Measurements from ENCODE around the gene AOAH. TPM values are rescaled to one million over a fixed set of nuclear protein-coding genes. Genes with fewer than 3 reads are reported as not detected.

Gene AOAH
- total RNA-seq, 2 donors from 2014 or later: 2.5 to 7.2 TPM

DNA sequence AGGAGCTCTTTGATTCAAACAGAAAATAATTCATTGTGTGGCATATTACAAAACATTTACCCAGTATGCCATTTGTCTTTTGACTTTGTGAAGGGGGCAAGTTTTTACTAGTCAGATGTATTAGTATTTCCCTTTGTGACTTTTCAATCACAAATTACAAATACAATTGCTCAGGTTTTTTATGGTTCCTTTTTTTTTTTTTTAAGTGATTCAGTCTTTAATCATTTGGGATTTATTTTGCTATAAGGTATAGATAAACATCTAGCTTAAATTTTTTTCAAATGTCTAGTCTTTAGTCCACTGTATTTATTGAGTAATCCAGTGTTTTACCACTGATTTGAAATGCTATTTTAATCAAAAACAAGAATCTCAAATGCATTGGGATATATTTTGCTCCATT lies 75.9 kb downstream of the AOAH start:
- Histone ChIP-seq H3K4me1 (no peaks in the 10 kb centered on the region), H3K9me3 (no peaks in the 10 kb centered on the region), H3K27ac (no peak overlapping the region), H3K4me3 (no peak overlapping the region), H3K27me3 (no peaks in the 10 kb centered on the region), H3K36me3 (no peaks in the 10 kb centered on the region)
- no peak for DNase-seq (ENCODE audit: low spot score)
- TF ChIP-seq, protein P1, sequence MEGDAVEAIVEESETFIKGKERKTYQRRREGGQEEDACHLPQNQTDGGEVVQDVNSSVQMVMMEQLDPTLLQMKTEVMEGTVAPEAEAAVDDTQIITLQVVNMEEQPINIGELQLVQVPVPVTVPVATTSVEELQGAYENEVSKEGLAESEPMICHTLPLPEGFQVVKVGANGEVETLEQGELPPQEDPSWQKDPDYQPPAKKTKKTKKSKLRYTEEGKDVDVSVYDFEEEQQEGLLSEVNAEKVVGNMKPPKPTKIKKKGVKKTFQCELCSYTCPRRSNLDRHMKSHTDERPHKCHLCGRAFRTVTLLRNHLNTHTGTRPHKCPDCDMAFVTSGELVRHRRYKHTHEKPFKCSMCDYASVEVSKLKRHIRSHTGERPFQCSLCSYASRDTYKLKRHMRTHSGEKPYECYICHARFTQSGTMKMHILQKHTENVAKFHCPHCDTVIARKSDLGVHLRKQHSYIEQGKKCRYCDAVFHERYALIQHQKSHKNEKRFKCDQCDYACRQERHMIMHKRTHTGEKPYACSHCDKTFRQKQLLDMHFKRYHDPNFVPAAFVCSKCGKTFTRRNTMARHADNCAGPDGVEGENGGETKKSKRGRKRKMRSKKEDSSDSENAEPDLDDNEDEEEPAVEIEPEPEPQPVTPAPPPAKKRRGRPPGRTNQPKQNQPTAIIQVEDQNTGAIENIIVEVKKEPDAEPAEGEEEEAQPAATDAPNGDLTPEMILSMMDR (IDR thresholded peaks at IDR 0.05): no peak

DNA sequence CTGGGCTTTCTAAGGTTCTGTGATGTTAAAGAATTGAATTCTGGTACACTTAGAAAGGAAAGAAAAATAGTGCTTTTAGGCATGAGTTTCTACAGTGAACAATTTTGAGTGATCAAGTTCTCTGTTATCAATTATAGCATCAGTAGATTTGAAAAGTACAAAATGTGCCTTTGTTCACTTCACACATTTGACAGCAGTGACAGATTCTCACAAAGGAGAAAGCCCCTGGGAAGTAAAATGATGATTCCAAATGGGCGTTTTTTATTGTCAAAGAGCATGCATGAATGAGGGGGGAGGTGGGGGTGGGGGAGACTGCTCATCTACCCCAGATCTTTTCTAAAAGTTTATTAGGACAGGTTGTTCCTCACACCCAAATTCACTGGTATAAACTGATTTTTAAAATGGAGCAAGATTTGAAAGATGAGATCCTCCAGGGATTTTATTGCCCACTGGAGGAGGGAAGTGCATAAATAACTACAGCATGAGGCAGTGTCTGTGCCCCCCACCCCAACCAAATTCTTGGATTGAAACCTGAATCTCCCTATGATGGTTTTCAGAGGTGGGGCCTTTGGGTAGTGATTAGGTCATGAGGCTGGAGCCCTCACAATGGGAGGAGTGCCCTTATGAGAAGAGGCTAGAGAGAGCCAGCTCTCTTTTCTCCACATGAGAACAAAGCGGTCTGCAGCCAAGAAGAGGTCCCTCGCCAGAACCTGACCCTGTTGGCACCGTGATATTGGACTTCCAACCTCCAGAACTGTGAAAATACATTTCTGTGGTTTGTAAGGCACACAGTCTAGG lies 79.5 kb downstream of the AOAH start:
- H3K27me3 ChIP-seq: no peaks in the 10 kb centered on the region

DNA sequence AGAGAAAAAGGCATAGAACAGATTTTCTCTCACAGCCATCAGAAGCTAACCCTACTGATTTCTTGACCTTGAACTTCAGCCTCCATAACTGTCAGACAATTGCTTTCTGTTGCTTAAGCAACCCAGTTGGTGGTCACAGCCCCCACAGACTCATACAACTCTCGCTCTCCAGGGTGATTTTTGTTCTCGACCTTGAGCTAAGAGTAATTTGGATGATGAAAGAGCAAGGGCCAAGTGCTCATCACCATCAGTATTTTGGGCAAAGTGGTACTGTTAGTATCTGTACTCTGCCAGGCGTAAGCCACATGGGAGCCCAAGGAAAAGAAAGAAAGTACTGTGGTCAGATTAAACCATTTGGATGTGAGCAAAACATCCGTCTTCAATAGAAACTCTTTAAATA lies 81.9 kb downstream of the AOAH start:
- Histone ChIP-seq H3K4me1 (no peaks in the 10 kb centered on the region), H3K27me3 (no peaks in the 10 kb centered on the region), H3K27ac (no peak overlapping the region), H3K9me3 (no peaks in the 10 kb centered on the region), H3K36me3 (no peaks in the 10 kb centered on the region), H3K4me3 (no peak overlapping the region)
- no peak for DNase-seq (ENCODE audit: low spot score)
- TF ChIP-seq, protein P1 (IDR thresholded peaks at IDR 0.05): no peak

More for the DNA sequence above, 79.5 kb downstream of the AOAH start:
- Histone ChIP-seq H3K9me3 (no peaks in the 10 kb centered on the region), H3K27ac (no peak overlapping the region), H3K4me1 (no peaks in the 10 kb centered on the region), H3K4me3 (no peak overlapping the region), H3K36me3 (no peaks in the 10 kb centered on the region)
- DNase-seq (ENCODE audit: low spot score): no peak
- TF ChIP-seq, protein P1 (IDR thresholded peaks at IDR 0.05): no peak

DNA sequence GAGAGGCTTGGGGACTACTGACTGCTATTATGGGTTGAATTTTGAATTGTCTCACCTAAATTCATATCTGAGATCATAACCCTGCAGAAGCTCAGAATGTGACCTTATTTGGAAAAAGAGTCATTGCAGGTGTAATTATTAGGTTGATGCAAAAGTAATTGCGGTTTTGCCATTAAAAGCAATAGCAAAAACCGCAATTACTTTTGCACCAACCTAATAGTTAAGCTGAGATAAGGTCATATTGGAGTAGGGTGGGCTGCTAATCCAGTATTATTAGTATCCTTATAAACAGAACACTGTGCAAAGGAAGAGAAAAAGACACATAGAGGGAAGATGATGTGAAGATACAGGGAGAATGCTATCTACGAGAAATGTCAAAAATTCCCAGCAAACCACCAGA lies 82.3 kb downstream of the AOAH start:
- Histone ChIP-seq H3K27me3 (no peaks in the 10 kb centered on the region), H3K36me3 (no peaks in the 10 kb centered on the region), H3K27ac (no peak overlapping the region), H3K4me3 (no peak overlapping the region), H3K4me1 (no peaks in the 10 kb centered on the region), H3K9me3 (no peaks in the 10 kb centered on the region)
- TF ChIP-seq, protein P1 (IDR thresholded peaks at IDR 0.05): no peak
- DNase-seq (ENCODE audit: low spot score): no peak

DNA sequence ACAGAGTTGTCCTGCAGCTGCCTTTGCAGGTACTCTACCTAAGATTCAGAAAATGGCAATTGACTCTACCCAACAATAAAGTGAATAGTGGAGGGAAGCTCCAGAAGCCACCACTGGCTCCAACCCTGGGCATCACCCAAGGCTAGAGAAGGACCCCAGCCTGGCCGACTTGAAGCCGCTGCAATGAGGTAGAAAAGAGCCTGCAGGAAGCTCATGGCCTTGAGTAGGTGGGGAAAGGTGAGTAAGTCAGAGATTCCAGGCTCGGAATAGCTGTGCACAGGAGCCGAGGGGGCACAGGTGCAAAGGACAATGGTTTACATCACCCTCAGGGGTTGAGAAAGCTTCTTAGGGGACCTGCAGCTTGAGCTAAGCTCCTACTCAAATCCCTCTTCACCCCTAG lies 83.6 kb downstream of the AOAH start:
- DNase-seq (ENCODE audit: low spot score): no peak
- no peaks in the 10 kb centered on the region for H3K4me1 ChIP-seq
- H3K27ac ChIP-seq: no peak overlapping the region
- no peaks in the 10 kb centered on the region for H3K27me3 ChIP-seq
- H3K9me3 ChIP-seq: no peaks in the 10 kb centered on the region
- H3K36me3 ChIP-seq: no peaks in the 10 kb centered on the region
- TF ChIP-seq, protein P1 (IDR thresholded peaks at IDR 0.05): no peak
- H3K4me3 ChIP-seq: no peak overlapping the region

DNA sequence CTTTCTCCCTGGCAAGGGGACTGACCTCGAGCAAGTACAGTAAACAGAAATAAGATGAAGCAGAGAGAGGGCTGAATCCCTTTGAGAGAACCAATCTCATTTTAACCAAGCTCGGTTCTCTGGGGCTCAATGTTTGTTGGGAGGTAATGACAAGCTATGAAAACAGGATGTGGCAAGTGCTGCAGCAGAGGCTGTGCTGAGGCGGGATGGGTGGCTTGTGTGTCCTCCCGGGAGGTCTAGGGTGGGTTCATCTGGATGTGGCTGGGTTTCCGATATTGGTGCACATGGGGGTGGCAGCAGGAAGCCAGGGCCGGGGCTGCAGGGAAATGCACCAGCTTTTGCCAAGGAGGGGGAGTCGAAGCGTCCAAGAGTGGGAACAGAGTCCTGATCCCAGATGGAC lies 84.5 kb downstream of the AOAH start:
- H3K9me3 ChIP-seq: no peaks in the 10 kb centered on the region
- TF ChIP-seq, protein P1 (IDR thresholded peaks at IDR 0.05): no peak
- H3K27me3 ChIP-seq: no peaks in the 10 kb centered on the region
- H3K36me3 ChIP-seq: no peaks in the 10 kb centered on the region
- DNase-seq (ENCODE audit: low spot score): no peak
- H3K4me3 ChIP-seq: no peak overlapping the region
- no peak overlapping the region for H3K27ac ChIP-seq
- no peaks in the 10 kb centered on the region for H3K4me1 ChIP-seq
